GM12878 (cell line): ENCODE data around the gene ANKRD55. TPM values are rescaled to one million over a fixed set of nuclear protein-coding genes. Genes with fewer than 3 reads are reported as not detected.

Experiments
- ATAC-seq: fragments of 200-7000 bp; cut with Tn5 transposase; 3 replicates; pipeline ENCODE4 v1.9.1; 2020; ENCODE audit warnings: mild to moderate bottlenecking, moderate library complexity
- BruUV-seq: library from RNA; stranded (reverse); fragments of 400-500 nt; replicated peaks from 2 replicates; lab custom pipeline; 2021; lab: Mats Ljungman, UMichigan
- CTCF ChIA-PET: fragments of 300-600 bp; sonication (Branson Sonifier 250); formaldehyde crosslinking; extraction: SDS; loops from one replicate; lab custom pipeline; 2021; ENCODE audit warnings: inconsistent platforms; lab: Yijun Ruan, JAX
- POLR2A ChIA-PET: fragments of 350-600 bp; formaldehyde crosslinking; extraction: SDS; loops from one replicate; lab custom pipeline; 2021; ENCODE audit warnings: inconsistent platforms; lab: Charles Lee
- RAD21 ChIA-PET: fragments of 300-600 bp; sonication (Branson Sonifier 250); formaldehyde crosslinking; loops from one replicate; lab custom pipeline; 2023; ENCODE audit warnings: antibody characterized with exemption; ENCODE audit not compliant: unreplicated experiment; lab: Charles Lee
- SMC1A ChIA-PET: fragments of 300-600 bp; sonication (Branson Sonifier 250); formaldehyde crosslinking; loops from one replicate; lab custom pipeline; 2023; ENCODE audit not compliant: unreplicated experiment, uncharacterized antibody; lab: Charles Lee
- DNase-seq: peaks from one replicate; pipeline ENCODE4 v3.0.0-alpha.2; 2011; ENCODE audit warnings: low read depth, low spot score
- FAIRE-seq: peaks from 3 replicates; lab custom pipeline; 2011; peaks lifted over from hg19 to GRCh38; lab: Jason Lieb, UNC
- H2AFZ ChIP-seq: 2 replicates; pipeline ENCODE4 v1.6.0; 2011; ENCODE audit warnings: low read depth, low read length, control low read depth; ENCODE audit not compliant: control insufficient read depth
- H3K27ac ChIP-seq: 2 replicates; pipeline ENCODE4 v1.5.1; 2011; ENCODE audit warnings: control low read depth; ENCODE audit not compliant: control insufficient read depth, insufficient read depth
- H3K27me3 ChIP-seq, 2 experiments: replicated peaks in 1 of 2; 2 replicates each; pipeline versions ENCODE4 v1.6.0 to v1.6.1; 2011; ENCODE audit warnings: low read length in 1 of 2; ENCODE audit not compliant: control insufficient read depth in 2 of 2, insufficient read depth in 2 of 2
- H3K36me3 ChIP-seq, 2 experiments: 2 replicates each; pipeline ENCODE4 v1.5.1; 2011; ENCODE audit warnings: low read length in 1 of 2; ENCODE audit not compliant: control insufficient read depth in 2 of 2, insufficient read depth in 2 of 2
- H3K4me1 ChIP-seq: 2 replicates; pipeline ENCODE4 v1.6.1; 2011; ENCODE audit warnings: mild to moderate bottlenecking, low read length, moderate library complexity, mixed read lengths; ENCODE audit not compliant: control insufficient read depth, insufficient read depth
- H3K4me2 ChIP-seq: 2 replicates; pipeline ENCODE4 v1.6.0; 2011; ENCODE audit warnings: control low read depth; ENCODE audit not compliant: control insufficient read depth, insufficient read depth
- H3K4me3 ChIP-seq: fragments of 200-600 bp; sonication (generic); 2 replicates; pipeline ENCODE4 v1.5.1; 2016
- H3K79me2 ChIP-seq: 2 replicates; pipeline ENCODE4 v1.6.0; 2011; ENCODE audit warnings: low read length; ENCODE audit not compliant: control insufficient read depth, insufficient read depth
- H3K9ac ChIP-seq: 2 replicates; pipeline ENCODE4 v1.8.0; 2011; ENCODE audit warnings: low read length, control low read depth, mixed read lengths; ENCODE audit not compliant: control insufficient read depth, insufficient read depth
- H3K9me3 ChIP-seq: replicated peaks from 3 replicates; pipeline ENCODE4 v1.5.1; 2011; ENCODE audit warnings: mild to moderate bottlenecking, low read length; ENCODE audit not compliant: control insufficient read depth, insufficient read depth
- H4K20me1 ChIP-seq: 2 replicates; pipeline ENCODE4 v1.6.0; 2011; ENCODE audit not compliant: control insufficient read depth, insufficient read depth
- MTA2 ChIP-seq: fragments of 450-650 bp; IDR thresholded peaks from 2 replicates; pipeline ENCODE4 v1.6.1; 2016; ENCODE audit warnings: low read depth, mild to moderate bottlenecking, moderate library complexity
- PML ChIP-seq: IDR thresholded peaks from 2 replicates; pipeline ENCODE4 v1.6.1; 2012; ENCODE audit warnings: low read length, inconsistent platforms
- RCOR1 ChIP-seq: conservative IDR thresholded peaks from 2 replicates; pipeline ENCODE4 v1.6.1; 2012; ENCODE audit warnings: low read depth, low read length, improper control_type of control experiment
- ZNF622 ChIP-seq: fragments of 450-650 bp; IDR thresholded peaks from 2 replicates; pipeline ENCODE4 v1.6.1; 2017; ENCODE audit warnings: mild to moderate bottlenecking, inconsistent platforms
- WGBS: methylation state at CpG from one replicate; pipeline ENCODE4 v1.1.6; 2016; ENCODE audit warnings: low lambda C conversion rate; ENCODE audit not compliant: insufficient replicate concordance, insufficient coverage; ENCODE audit errors: missing lambda C conversion rate; 5-methylcytosine and 5-hydroxymethylcytosine counted together
- in situ Hi-C: fragments of 300-500 bp; cut with MboI; formaldehyde crosslinking; loops from 9 replicates; pipeline ENCODE4 v1.14.3; 2018; ENCODE audit warnings: mixed read lengths
- intact Hi-C: fragments of 100-400 bp; cut with micrococcal nuclease; formaldehyde crosslinking; loops from one replicate; pipeline ENCODE4 v1.14.2; 2022; ENCODE audit not compliant: unreplicated experiment
- polyA plus RNA-seq, 11 experiments: library from polyadenylated mRNA; depleted of rRNA in 4 of 11; unstranded in 6 of 11; stranded (reverse) in 5 of 11; fragments of >200 nt; fragmentation: Nextera tagmentation in 4 of 11; fragmentation: Illumina TruSeq in 1 of 11; extraction: Ambion mirVana in 4 of 11; extraction: Trizol in 1 of 11; gene quantifications; 1 replicate in 1 of 11; 2 replicates in 10 of 11; pipeline versions ENCODE4 v1.2.1 to v1.2.3, GENCODE V29; 2011 to 2016; ENCODE audit warnings: inconsistent platforms in 2 of 11, missing spikeins in 2 of 11, low read depth in 1 of 11
- total RNA-seq, 4 experiments: library from RNA; depleted of rRNA in 3 of 4; stranded (reverse); fragments of >200 nt in 3 of 4; fragmentation: Illumina TruSeq in 1 of 4; extraction: Trizol in 1 of 4; gene quantifications; 2 replicates each; pipeline versions ENCODE4 v1.2.1 to v1.2.3, GENCODE V29; 2013 to 2021
- TF ChIP-seq, protein P1 (sequence below): fragments of 450-650 bp; conservative IDR thresholded peaks from 2 replicates; pipeline ENCODE4 v1.6.1; 2017; ENCODE audit warnings: mild to moderate bottlenecking, moderate library complexity
- TF ChIP-seq, protein P2 (sequence below): fragments of 450-650 bp; IDR thresholded peaks from 2 replicates; pipeline ENCODE4 v1.6.1; 2018; ENCODE audit warnings: borderline replicate concordance, mild to moderate bottlenecking; ENCODE audit not compliant: partially characterized antibody
- TF ChIP-seq, protein P3 (sequence below): fragments of 450-650 bp; IDR thresholded peaks from 2 replicates; pipeline ENCODE4 v1.6.1; 2016; ENCODE audit warnings: mild to moderate bottlenecking

The ANKRD55 gene
- total and polyA plus RNA-seq, 10 of the 15 experiments (the other 5 are each of a cell fraction or from before 2014, with no cell fraction given) = 0.04 TPM; not detected in 9

DNA sequence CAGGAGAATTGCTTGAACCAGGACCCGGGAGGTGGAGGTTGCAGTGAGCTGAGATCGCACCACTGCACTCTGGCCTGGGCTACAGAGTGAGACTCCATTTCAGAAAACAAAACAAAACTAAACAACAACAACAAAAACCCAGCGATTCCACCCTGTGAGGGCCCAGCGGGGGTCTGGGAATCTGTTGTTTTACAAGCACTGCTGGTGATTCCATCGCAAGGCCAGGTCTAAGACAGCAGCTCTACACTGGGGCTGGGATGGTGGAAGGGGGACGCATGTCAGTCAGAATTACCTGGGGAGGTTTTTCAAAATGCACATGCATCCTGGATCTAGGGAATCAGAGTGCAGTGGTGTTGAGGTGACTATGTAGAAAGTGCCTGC, 90.9 kb downstream of the ANKRD55 start (continued):
- TF ChIP-seq, protein P1, sequence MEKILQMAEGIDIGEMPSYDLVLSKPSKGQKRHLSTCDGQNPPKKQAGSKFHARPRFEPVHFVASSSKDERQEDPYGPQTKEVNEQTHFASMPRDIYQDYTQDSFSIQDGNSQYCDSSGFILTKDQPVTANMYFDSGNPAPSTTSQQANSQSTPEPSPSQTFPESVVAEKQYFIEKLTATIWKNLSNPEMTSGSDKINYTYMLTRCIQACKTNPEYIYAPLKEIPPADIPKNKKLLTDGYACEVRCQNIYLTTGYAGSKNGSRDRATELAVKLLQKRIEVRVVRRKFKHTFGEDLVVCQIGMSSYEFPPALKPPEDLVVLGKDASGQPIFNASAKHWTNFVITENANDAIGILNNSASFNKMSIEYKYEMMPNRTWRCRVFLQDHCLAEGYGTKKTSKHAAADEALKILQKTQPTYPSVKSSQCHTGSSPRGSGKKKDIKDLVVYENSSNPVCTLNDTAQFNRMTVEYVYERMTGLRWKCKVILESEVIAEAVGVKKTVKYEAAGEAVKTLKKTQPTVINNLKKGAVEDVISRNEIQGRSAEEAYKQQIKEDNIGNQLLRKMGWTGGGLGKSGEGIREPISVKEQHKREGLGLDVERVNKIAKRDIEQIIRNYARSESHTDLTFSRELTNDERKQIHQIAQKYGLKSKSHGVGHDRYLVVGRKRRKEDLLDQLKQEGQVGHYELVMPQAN = no peak
- TF ChIP-seq ZNF622 = no peak
- TF ChIP-seq, protein P2, sequence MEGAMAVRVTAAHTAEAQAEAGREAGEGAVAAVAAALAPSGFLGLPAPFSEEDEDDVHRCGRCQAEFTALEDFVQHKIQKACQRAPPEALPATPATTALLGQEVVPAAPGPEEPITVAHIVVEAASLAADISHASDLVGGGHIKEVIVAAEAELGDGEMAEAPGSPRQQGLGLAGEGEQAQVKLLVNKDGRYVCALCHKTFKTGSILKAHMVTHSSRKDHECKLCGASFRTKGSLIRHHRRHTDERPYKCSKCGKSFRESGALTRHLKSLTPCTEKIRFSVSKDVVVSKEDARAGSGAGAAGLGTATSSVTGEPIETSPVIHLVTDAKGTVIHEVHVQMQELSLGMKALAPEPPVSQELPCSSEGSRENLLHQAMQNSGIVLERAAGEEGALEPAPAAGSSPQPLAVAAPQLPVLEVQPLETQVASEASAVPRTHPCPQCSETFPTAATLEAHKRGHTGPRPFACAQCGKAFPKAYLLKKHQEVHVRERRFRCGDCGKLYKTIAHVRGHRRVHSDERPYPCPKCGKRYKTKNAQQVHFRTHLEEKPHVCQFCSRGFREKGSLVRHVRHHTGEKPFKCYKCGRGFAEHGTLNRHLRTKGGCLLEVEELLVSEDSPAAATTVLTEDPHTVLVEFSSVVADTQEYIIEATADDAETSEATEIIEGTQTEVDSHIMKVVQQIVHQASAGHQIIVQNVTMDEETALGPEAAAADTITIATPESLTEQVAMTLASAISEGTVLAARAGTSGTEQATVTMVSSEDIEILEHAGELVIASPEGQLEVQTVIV = no peak
- TF ChIP-seq, protein P3, sequence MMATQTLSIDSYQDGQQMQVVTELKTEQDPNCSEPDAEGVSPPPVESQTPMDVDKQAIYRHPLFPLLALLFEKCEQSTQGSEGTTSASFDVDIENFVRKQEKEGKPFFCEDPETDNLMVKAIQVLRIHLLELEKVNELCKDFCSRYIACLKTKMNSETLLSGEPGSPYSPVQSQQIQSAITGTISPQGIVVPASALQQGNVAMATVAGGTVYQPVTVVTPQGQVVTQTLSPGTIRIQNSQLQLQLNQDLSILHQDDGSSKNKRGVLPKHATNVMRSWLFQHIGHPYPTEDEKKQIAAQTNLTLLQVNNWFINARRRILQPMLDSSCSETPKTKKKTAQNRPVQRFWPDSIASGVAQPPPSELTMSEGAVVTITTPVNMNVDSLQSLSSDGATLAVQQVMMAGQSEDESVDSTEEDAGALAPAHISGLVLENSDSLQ = no peak

DNA sequence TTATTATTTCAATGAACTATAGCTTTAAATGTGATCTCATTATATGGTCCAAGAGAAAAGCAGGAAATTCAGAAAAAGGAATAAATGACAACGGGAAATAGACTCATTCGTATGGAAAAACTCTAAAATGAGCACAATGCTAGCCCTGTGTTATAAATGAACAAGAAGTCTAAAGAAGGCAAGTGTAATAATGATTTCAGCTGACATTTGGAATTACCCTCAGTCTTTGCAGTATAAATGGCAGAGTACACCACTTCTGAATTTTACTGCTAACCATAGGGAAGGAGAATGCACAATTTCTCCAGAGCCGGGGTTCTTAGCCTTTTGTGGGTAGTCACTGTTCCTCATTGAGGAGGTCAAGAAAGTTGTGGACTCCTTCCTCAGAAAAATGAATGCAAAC, 93.1 kb downstream of the ANKRD55 start:
- peak; percentile 7 for FAIRE-seq

More for the DNA sequence above, 93.1 kb downstream of the ANKRD55 start:
- H2AFZ ChIP-seq = no peak overlapping the region
- 54% methylated on average over 3 of the region's 3 CpGs for WGBS
- ATAC-seq (no peak), DNase-seq (no peak)
- H3K27ac ChIP-seq = no peak overlapping the region
- ChIA-PET RAD21 (interaction anchor here (0.9 to 1.6 kb wide), 3 partner anchors 53 to 62 kb away, joined by 4 read pairs; no protein-coding TSS in a partner anchor), SMC1A (interaction anchor here (1.3 to 16.8 kb wide), 9 partner anchors 8 to 60 kb away, joined by 3 to 206 read pairs (median 6); no protein-coding TSS in a partner anchor), CTCF (interaction anchor here (1.1 to 1.7 kb wide), 3 partner anchors 9 to 45 kb away, joined by 3 to 5 read pairs (median 4); no protein-coding TSS in a partner anchor), POLR2A (interaction anchor here (0.7 to 2.3 kb wide), 3 partner anchors 13 to 31 kb away, joined by 3 to 6 read pairs (median 3); no protein-coding TSS in a partner anchor)
- no peaks in the 10 kb centered on the region for H3K9me3 ChIP-seq
- intact Hi-C loops = no loop called here
- H3K9ac ChIP-seq = no peak overlapping the region
- no TSS peak for BruUV-seq
- no peaks in the 10 kb centered on the region; a peak in 1 of 4 replicates for H3K27me3 ChIP-seq
- no peaks in the 10 kb centered on the region for H3K79me2 ChIP-seq
- peaks cover 22% of the 10 kb centered on the region for H3K4me1 ChIP-seq
- H3K36me3 ChIP-seq = no peaks in the 10 kb centered on the region
- no peak for TF ChIP-seq PML
- no peak for TF ChIP-seq MTA2
- TF ChIP-seq RCOR1 = no peak
- in situ Hi-C loops = no loop called here
- no peak overlapping the region for H3K4me3 ChIP-seq
- no peaks in the 10 kb centered on the region for H4K20me1 ChIP-seq
- H3K4me2 ChIP-seq = no peak overlapping the region
